Measurements from ENCODE around the gene GNB1. TPM values are rescaled to one million over a fixed set of nuclear protein-coding genes. Genes with fewer than 3 reads are reported as not detected.

Gene GNB1
- total RNA-seq, 1 experiment from 2014 or later, result 362 TPM

- no peak for DNase-seq (ENCODE audit: low read depth)
- in situ Hi-C loops (cut with HindIII; ENCODE audit: low pct_unique_long_range_greater_than_20kb, low sequenced_read_pairs), result no loop called here
Measured at GRCh38 chr1:1808206-1808605, 82.7 kb downstream of the GNB1 start.

- no peak for DNase-seq (ENCODE audit: low read depth)
Measured at GRCh38 chr1:1806890-1807289, 84.0 kb downstream of the GNB1 start.

GRCh38 chr1:1804301-1804700 lies 86.6 kb downstream of the GNB1 start:
- in situ Hi-C loops (cut with HindIII; ENCODE audit: low pct_unique_long_range_greater_than_20kb, low sequenced_read_pairs), result no loop called here
- DNase-seq (ENCODE audit: low read depth), result no peak

More at GRCh38 chr1:1806890-1807289, 84.0 kb downstream of the GNB1 start:
- in situ Hi-C loops (cut with HindIII; ENCODE audit: low pct_unique_long_range_greater_than_20kb, low sequenced_read_pairs), result no loop called here

- no peak for DNase-seq (ENCODE audit: low read depth)
- in situ Hi-C loops (cut with HindIII; ENCODE audit: low pct_unique_long_range_greater_than_20kb, low sequenced_read_pairs), result no loop called here
Measured at GRCh38 chr1:1802871-1803270, 88.0 kb downstream of the GNB1 start.

- in situ Hi-C loops (cut with HindIII; ENCODE audit: low pct_unique_long_range_greater_than_20kb, low sequenced_read_pairs), result no loop called here
- no peak for DNase-seq (ENCODE audit: low read depth)
Measured at GRCh38 chr1:1799716-1800115, 91.2 kb downstream of the GNB1 start.

- DNase-seq (ENCODE audit: low read depth), result no peak
- in situ Hi-C loops (cut with HindIII; ENCODE audit: low pct_unique_long_range_greater_than_20kb, low sequenced_read_pairs), result no loop called here
Measured at GRCh38 chr1:1797731-1798341, 93.1 kb downstream of the GNB1 start.

- in situ Hi-C loops (cut with HindIII; ENCODE audit: low pct_unique_long_range_greater_than_20kb, low sequenced_read_pairs), result no loop called here
- no peak for DNase-seq (ENCODE audit: low read depth)
Measured at GRCh38 chr1:1796466-1796865, 94.4 kb downstream of the GNB1 start.

GRCh38 chr1:1794999-1795398 lies 95.9 kb downstream of the GNB1 start:
- in situ Hi-C loops (cut with HindIII; ENCODE audit: low pct_unique_long_range_greater_than_20kb, low sequenced_read_pairs), result no loop called here

GRCh38 chr1:1793481-1794244 lies 97.2 kb downstream of the GNB1 start:
- DNase-seq (ENCODE audit: low read depth), result no peak
- in situ Hi-C loops (cut with HindIII; ENCODE audit: low pct_unique_long_range_greater_than_20kb, low sequenced_read_pairs), result no loop called here

More at GRCh38 chr1:1794999-1795398, 95.9 kb downstream of the GNB1 start:
- no peak for DNase-seq (ENCODE audit: low read depth)

GRCh38 chr1:1788646-1789431 lies 102.0 kb downstream of the GNB1 start:
- DNase-seq (ENCODE audit: low read depth), result no peak
- in situ Hi-C loops (cut with HindIII; ENCODE audit: low pct_unique_long_range_greater_than_20kb, low sequenced_read_pairs), result no loop called here

- DNase-seq (ENCODE audit: low read depth), result no peak
- in situ Hi-C loops (cut with HindIII; ENCODE audit: low pct_unique_long_range_greater_than_20kb, low sequenced_read_pairs), result no loop called here
Measured at GRCh38 chr1:1788136-1788535, 102.8 kb downstream of the GNB1 start.

GRCh38 chr1:1786836-1787605 lies 103.9 kb downstream of the GNB1 start:
- no peak for DNase-seq (ENCODE audit: low read depth)
- in situ Hi-C loops (cut with HindIII; ENCODE audit: low pct_unique_long_range_greater_than_20kb, low sequenced_read_pairs), result no loop called here

- DNase-seq (ENCODE audit: low read depth), result no peak
- in situ Hi-C loops (cut with HindIII; ENCODE audit: low pct_unique_long_range_greater_than_20kb, low sequenced_read_pairs), result no loop called here
Measured at GRCh38 chr1:1785666-1786065, 105.2 kb downstream of the GNB1 start.

- in situ Hi-C loops (cut with HindIII; ENCODE audit: low pct_unique_long_range_greater_than_20kb, low sequenced_read_pairs), result no loop called here
- DNase-seq (ENCODE audit: low read depth), result no peak
Measured at GRCh38 chr1:1784933-1785332, 106.0 kb downstream of the GNB1 start.

GRCh38 chr1:1783320-1783719 lies 107.6 kb downstream of the GNB1 start:
- in situ Hi-C loops (cut with HindIII; ENCODE audit: low pct_unique_long_range_greater_than_20kb, low sequenced_read_pairs), result no loop called here
- no peak for DNase-seq (ENCODE audit: low read depth)

GRCh38 chr1:1782399-1783221 lies 108.3 kb downstream of the GNB1 start:
- in situ Hi-C loops (cut with HindIII; ENCODE audit: low pct_unique_long_range_greater_than_20kb, low sequenced_read_pairs), result no loop called here

GRCh38 chr1:1781526-1781903 lies 109.4 kb downstream of the GNB1 start:
- no peak for DNase-seq (ENCODE audit: low read depth)
- in situ Hi-C loops (cut with HindIII; ENCODE audit: low pct_unique_long_range_greater_than_20kb, low sequenced_read_pairs), result no loop called here

More at GRCh38 chr1:1782399-1783221, 108.3 kb downstream of the GNB1 start:
- DNase-seq (ENCODE audit: low read depth), result peak; percentile 71

Data from Caki2 (cell line).